Transverse colon (tissue), 3 donors: ENCODE results near the gene ORM1.

Experiments used
- CTCF ChIP-seq, 5 experiments: fragments of 200-600 bp in 3 of 5; fragments of 450-650 bp in 2 of 5; sonication (generic) in 3 of 5; IDR thresholded peaks; 1 replicate in 2 of 5; 2 replicates in 3 of 5; pipeline ENCODE4 v1.5.1; 2016 to 2017; ENCODE audit warnings: antibody characterized with exemption in 5 of 5, inconsistent platforms in 3 of 5, mild to moderate bottlenecking in 2 of 5, moderate library complexity in 1 of 5
- POLR2A ChIP-seq: fragments of 450-650 bp; IDR thresholded peaks from one replicate; pipeline ENCODE4 v1.6.1; 2016; ENCODE audit warnings: antibody characterized with exemption, mild to moderate bottlenecking, moderate library complexity

DNA sequence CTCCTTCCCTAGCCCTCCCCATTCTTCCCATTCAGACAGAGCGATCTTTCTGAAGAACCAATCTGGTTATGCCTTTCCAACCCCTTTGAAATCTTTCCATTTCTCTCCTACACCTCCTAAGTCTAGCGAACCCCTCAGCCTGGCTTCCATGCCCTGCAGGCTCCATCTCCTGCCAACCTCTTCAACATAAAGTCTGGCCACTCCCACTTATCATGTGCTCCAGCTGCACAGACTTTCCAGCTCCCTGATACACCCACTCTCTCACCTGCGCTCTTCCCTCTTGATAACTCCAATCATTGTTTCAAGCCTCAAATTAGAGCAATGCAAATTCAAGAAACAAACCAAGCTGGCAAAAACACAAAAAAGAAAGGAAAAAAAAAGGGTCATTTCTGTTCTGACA, 3.8 kb upstream of the ORM1 start:
- TF ChIP-seq CTCF (IDR thresholded peaks at IDR 0.05) = no peak
- no peak for TF ChIP-seq POLR2A
